Measurements from ENCODE around the gene KLF17.

DNA sequence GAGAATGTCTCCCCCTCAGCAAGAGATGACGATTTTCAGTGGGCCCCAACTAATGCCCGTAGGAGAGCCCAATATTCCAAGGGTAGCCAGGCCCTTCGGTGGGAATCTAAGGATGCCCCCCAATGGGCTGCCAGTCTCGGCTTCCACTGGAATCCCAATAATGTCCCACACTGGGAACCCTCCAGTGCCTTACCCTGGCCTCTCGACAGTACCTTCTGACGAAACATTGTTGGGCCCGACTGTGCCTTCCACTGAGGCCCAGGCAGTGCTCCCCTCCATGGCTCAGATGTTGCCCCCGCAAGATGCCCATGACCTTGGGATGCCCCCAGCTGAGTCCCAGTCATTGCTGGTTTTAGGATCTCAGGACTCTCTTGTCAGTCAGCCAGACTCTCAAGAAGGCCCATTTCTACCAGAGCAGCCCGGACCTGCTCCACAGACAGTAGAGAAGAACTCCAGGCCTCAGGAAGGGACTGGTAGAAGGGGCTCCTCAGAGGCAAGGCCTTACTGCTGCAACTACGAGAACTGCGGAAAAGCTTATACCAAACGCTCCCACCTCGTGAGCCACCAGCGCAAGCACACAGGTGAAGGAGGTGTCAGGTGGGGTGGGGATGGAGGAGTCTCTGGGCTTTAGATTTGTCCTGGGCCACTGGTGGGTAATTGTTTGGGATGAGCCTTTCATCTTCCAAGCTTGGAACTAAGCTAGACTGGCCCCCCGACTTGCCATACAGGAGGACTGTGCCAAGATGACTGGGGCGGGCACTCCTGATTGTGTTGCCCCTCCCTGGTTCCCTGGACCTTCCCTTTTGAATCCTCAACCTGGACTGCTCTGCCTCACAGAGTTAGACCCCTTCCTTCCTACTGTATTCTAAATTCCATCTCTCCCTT is 11.2 kb downstream of the KLF17 start:
- TF ChIP-seq, protein P1, sequence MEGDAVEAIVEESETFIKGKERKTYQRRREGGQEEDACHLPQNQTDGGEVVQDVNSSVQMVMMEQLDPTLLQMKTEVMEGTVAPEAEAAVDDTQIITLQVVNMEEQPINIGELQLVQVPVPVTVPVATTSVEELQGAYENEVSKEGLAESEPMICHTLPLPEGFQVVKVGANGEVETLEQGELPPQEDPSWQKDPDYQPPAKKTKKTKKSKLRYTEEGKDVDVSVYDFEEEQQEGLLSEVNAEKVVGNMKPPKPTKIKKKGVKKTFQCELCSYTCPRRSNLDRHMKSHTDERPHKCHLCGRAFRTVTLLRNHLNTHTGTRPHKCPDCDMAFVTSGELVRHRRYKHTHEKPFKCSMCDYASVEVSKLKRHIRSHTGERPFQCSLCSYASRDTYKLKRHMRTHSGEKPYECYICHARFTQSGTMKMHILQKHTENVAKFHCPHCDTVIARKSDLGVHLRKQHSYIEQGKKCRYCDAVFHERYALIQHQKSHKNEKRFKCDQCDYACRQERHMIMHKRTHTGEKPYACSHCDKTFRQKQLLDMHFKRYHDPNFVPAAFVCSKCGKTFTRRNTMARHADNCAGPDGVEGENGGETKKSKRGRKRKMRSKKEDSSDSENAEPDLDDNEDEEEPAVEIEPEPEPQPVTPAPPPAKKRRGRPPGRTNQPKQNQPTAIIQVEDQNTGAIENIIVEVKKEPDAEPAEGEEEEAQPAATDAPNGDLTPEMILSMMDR (IDR thresholded peaks at IDR 0.05) = no peak
- no peak for TF ChIP-seq POLR2A (IDR thresholded peaks at IDR 0.05)

Data from Peyer's patch (tissue), 4 donors.